Cardiac fibroblast (primary cell): ENCODE results near the gene CNDP2.

Source experiments
- DNase-seq, 2 donors: peaks; one replicate each; pipeline versions ENCODE4 v3.0.0 to v3.0.0-alpha.2; 2010; ENCODE audit warnings: low read depth in 2 of 2
- H3K4me3 ChIP-seq, 2 donors: replicated peaks in 1 of 2; 1 replicate in 1 of 2; 2 replicates in 1 of 2; pipeline ENCODE4 v1.5.1; 2011; ENCODE audit warnings: low read depth in 2 of 2, low read length in 2 of 2, mild to moderate bottlenecking in 2 of 2, moderate library complexity in 1 of 2
- CTCF ChIP-seq: IDR thresholded peaks from one replicate; pipeline ENCODE4 v1.5.1; 2011; ENCODE audit warnings: low read depth, mild to moderate bottlenecking, low read length, inconsistent platforms

The CNDP2 gene

GRCh38 chr18:74479486-74480148 is 16.5 kb upstream of the CNDP2 start:
- TF ChIP-seq CTCF: no peak
- H3K4me3 ChIP-seq: no peak overlapping the region
- DNase-seq: no peak

GRCh38 chr18:74480149-74480651 is 16.0 kb upstream of the CNDP2 start:
- TF ChIP-seq CTCF: no peak
- no peak overlapping the region for H3K4me3 ChIP-seq
- DNase-seq: no peak

- no peak overlapping the region for H3K4me3 ChIP-seq
- DNase-seq: no peak
- no peak for TF ChIP-seq CTCF
Measured at GRCh38 chr18:74482697-74483096, 13.5 kb upstream of the CNDP2 start.

GRCh38 chr18:74486119-74486849 is 9.9 kb upstream of the CNDP2 start:
- no peak for TF ChIP-seq CTCF
- no peak for DNase-seq
- H3K4me3 ChIP-seq: no peak overlapping the region

- no peak for TF ChIP-seq CTCF
- DNase-seq: no peak
- H3K4me3 ChIP-seq: no peak overlapping the region
Measured at GRCh38 chr18:74488354-74488753, 7.8 kb upstream of the CNDP2 start.

- H3K4me3 ChIP-seq: no peak overlapping the region
- DNase-seq: no peak
- TF ChIP-seq CTCF: no peak
Measured at GRCh38 chr18:74488864-74489263, 7.3 kb upstream of the CNDP2 start.
